NCI-H748 (cell line): ENCODE measurements around the gene RAD51B.

Source experiments
- DNase-seq: peaks from one replicate; lab custom pipeline; 2025; ENCODE audit not compliant: unreplicated experiment; lab: John Stamatoyannopoulos, UW

The RAD51B gene

DNA sequence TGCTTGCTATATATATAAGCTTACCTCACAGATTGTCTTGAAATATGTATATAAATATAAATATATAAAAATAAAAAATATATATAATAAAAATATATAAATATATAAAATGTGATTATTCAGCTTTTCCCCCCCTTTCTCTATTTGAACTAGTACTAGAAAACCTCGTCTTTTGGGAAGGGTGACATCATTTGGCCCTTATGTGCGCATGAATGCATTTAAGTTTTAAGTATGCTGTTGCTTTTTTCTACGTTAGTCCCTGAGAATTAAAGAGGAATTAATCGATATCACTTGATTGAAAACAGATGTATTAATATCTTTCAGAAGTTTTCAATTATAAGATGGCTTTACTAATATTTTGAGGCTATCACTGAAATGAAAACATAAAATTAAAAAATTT, 69.9 kb downstream of the RAD51B start:
- no peak for DNase-seq

GRCh38 chr14:67892466-67893100, 73.0 kb downstream of the RAD51B start:
- no peak for DNase-seq

DNA sequence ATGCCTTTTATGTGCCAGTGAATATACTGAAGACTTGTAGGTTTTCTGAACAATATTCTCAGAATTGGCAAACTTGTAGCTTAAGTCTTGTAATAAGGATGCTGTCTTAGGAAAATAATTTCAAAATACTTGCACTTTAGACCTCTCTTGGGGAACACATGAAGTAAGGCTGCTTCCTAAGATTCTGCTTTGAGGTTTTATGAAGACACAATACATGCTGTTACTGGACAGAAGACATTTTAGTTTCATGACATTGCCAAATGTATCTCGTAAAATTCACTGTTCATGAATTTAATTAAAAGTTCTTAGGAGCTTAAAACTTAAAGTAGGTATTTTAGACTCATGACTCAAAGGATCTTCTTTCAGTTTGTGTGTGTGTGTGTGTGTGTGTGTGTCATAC, 80.7 kb downstream of the RAD51B start:
- no peak for DNase-seq

DNA sequence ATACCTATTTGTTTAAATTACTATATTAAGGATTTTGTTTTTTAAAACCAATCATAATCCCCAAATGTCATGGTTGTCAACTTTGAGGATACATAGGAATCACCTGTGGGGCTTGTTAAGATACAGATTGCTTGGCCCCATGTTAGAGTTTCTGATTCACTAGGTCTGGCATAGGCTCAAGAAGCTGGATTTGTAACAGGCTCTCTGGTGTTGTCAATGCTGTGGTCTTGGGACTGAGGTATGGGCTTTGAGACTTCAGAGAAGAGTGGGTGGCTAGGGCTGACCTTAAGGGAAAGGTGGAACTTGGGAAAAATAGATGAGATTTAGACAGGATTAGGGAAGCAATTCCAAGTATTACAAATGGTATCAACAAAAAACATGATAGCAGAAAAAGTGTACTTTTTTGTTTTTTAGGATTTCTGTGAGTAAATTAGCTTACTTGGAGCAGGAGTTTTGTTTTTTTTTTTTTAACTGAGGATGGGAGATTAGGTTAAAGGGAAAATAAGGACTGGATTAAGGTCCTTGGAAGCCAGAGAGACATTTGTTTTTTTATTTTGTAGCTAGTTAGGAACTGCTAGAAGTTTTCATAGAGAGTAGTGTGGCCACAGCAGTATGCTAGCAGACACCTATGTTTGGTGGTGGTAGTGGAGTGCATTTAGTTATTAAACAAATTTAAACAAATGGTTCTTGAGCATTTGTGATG, 88.6 kb downstream of the RAD51B start:
- no peak for DNase-seq

GRCh38 chr14:67911562-67911961, 92.0 kb downstream of the RAD51B start:
- no peak for DNase-seq

GRCh38 chr14:67916430-67916829, 96.9 kb downstream of the RAD51B start:
- DNase-seq, result no peak

DNA sequence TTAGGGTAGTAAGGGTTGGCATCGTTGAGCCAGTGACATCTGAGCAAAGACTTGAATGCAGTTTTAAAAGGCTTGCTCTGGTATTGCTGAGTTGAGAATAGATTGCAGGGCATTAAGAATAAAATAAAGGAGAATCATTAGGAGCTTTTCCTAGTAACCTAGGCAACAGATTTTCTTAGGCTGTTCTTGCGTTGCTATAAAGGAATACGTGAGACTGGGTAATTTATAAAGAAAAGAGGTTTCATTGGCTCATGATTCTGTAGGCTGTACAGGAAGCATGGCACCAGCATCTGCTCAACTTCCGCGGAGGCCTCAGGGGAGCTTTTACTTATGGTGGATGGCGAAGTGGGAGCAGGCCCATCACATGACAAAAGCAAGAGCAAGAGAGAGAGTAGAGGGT, 97.4 kb downstream of the RAD51B start:
- no peak for DNase-seq

GRCh38 chr14:67918838-67919237, 99.3 kb downstream of the RAD51B start:
- no peak for DNase-seq

DNA sequence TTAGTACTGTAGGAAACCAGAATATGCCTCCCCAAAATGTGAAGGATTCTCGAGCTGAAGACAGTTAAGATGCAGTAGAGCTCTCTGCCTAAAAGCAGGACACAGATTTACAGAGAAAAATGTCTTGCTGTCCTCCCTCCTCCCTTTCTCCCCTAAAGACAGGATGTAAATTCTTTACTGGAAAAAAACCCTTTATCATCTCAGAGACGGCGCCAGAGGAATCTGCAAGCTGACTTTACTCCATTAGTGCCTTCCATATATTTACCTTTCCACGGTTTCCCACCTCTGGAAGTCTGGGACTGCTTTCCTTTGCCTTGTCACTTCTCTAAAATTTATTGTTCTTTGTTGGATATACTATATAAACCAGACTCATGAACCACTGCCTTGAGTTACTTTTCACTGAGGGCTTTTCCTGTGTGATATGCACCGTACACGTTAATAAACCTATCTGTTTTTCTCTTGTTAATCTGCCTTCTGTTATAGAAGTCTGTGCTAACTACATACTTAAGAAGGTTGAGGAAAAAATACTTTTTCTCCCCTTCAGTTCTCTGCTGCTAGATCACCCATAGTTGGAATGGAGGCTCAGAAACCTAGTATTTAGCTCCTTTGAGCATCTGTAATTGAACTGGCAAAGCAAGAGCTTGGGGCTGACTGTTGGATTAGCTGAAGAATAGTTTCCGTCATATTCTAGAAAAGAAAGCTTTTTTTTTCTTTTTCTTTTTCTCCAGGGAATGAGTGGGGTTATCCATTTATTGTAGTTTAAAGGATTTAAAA, 99.9 kb downstream of the RAD51B start:
- no peak for DNase-seq

GRCh38 chr14:67926821-67927220, 107.2 kb downstream of the RAD51B start:
- no peak for DNase-seq

DNA sequence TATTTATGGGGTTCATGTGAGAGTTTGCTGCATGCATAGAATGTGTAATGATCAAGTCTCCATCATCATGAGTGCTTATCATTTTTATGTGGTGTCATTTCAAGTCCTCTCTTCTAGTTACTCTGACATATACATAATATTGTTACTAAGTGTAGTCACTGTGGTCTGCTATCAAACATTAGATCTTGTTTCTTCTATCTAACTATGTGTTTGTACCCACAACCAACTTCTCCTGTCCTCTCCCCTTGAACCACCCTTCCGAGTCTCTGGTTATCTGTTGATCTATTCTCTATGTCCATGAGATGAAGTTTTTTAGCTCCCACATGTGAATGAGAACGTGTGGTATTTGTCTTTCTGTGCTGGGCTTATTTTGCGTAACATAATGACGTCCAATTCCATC, 107.7 kb downstream of the RAD51B start:
- DNase-seq, result no peak

DNA sequence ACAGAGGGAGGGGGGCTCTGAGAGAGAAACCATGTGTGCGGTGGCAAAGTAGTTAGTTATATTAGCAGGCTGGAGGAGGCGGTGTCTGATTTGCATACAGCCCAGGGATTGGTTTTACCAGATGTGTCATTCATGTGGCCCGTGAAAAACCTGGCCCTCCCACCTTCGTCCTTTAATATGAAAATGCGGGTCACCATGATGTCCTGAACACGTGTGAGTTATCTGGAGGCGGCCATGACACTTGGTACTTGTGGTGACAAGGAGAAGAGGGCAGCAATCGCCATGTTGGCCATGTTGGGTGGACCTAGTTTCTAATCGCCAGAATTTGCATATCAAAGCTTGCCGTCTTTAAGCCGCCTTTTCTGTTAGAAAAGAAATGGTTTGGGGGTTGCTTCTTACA, 108.8 kb downstream of the RAD51B start:
- peak; percentile 57 for DNase-seq

GRCh38 chr14:67932708-67933246, 113.2 kb downstream of the RAD51B start:
- no peak for DNase-seq

DNA sequence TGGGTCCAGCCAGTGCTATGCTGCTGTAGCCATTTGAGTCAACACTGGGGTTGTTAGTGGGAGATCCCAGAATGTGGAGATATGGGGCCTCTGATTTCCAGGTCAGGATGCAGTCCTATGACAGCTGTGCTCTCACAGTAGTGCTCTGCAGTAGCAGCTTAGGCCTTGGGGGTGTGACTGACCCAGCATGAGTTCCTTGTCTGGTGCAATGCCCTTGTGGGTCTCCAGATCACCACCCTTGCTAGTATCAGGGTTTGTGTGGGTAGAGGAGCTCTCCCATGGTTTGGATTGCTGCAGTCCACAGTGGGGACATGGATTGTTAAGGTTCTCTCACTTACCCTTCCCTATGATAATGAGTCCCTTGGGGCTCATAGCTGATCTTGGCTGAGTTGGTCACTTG, 113.7 kb downstream of the RAD51B start:
- no peak for DNase-seq

- peak; percentile 67 for DNase-seq
Measured at GRCh38 chr14:67934087-67934486, 114.5 kb downstream of the RAD51B start.

DNA sequence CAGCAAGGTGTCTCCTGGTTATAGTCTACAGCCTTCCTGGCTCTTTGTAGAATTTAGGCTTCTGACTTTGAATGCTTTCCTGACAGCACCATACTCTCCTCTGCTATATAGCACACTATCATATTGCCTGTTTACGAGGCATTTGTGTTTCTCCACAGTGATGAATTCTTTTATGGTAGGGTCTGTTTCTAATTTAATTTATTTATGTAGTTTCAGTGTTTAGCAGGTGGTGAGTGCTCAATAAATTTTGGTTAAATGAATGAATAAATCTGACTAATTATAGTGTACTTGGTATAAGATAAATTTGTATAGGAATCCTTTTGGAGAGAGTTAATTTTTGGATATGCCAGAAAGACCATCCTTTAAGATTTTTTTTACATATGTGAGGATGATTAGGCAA, 115.3 kb downstream of the RAD51B start:
- DNase-seq, result no peak

DNA sequence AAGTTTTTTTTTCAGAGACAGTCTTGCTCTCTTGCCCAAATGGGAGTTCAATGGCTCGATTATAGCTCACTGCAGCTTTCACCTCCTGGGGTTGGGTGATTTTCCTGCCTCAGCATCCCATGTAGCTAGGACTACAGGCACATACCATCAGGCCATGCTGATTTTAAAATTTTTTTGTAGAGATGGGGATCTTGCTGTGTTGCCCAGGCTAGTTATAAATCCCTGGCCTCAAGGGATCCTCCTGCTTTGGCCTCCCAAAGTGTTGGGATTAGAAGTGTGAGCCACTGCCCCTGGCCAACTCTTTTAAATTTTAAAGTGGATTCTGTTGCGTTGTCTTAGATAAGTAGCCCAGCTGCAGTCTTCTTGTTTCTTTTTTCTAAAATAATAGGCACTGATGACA, 115.8 kb downstream of the RAD51B start:
- DNase-seq, result no peak

DNA sequence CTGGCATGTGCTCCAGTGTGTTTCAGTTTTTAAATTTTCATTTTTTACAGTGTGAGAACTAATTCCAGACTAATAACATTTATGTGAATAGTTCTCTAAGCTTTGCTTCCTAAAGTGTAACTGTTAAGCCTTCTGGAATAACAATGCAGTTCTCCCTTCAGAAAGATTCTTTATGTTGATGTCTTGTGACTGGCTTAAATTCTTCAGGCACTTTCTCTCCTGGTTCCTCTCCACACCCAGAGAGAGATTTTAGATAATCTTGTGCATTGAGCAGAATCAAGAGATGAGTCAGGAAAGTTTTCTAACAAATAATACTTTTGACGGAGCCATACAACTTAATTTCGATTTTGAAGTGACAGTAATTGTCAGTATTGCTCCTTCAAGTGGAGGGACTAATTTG, 118.5 kb downstream of the RAD51B start:
- no peak for DNase-seq

GRCh38 chr14:67940486-67941455, 121.2 kb downstream of the RAD51B start:
- no peak for DNase-seq

- no peak for DNase-seq
Measured at GRCh38 chr14:67941456-67942018, 122.0 kb downstream of the RAD51B start.
